Measurements from ENCODE around the gene ROBO1.

ROBO1 gene

DNA sequence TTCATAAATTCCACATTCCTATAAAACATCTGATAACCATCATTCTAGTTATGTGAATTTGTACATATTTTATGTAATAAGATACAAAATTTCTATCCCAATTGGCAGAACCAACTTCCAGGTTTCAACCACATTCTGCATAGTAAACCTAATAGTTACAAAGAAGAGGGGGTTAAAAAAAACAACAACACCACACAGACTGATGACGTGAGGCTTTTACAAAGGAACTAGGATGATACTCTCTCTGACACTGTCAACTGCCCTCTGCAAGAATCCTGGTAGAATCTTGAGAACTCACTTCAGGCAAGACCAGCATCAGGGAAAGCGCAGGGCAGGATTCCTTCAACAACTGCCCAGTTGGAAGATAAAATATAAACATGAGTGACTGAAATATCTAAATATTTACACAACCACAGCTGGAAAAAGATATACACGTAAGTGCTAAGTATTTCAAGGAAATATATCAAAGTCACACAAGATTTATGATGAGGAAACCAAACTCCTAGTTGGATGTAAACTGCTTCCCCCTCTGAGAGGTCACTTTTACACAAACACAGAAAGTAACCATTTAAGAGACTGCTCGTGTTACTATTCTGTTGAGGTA is 816.4 kb downstream of the ROBO1 start:
- ChIA-PET CTCF (no interaction called here), POLR2A (ENCODE audit: low non-redundant PET) (no interaction called here)
- H3K27ac ChIP-seq, result no peak overlapping the region
- TF ChIP-seq, protein P1, sequence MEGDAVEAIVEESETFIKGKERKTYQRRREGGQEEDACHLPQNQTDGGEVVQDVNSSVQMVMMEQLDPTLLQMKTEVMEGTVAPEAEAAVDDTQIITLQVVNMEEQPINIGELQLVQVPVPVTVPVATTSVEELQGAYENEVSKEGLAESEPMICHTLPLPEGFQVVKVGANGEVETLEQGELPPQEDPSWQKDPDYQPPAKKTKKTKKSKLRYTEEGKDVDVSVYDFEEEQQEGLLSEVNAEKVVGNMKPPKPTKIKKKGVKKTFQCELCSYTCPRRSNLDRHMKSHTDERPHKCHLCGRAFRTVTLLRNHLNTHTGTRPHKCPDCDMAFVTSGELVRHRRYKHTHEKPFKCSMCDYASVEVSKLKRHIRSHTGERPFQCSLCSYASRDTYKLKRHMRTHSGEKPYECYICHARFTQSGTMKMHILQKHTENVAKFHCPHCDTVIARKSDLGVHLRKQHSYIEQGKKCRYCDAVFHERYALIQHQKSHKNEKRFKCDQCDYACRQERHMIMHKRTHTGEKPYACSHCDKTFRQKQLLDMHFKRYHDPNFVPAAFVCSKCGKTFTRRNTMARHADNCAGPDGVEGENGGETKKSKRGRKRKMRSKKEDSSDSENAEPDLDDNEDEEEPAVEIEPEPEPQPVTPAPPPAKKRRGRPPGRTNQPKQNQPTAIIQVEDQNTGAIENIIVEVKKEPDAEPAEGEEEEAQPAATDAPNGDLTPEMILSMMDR (conservative IDR thresholded peaks at IDR 0.05; ENCODE audit: low read depth), result no peak
- no peak for DNase-seq (ENCODE audit: low spot score)

DNA sequence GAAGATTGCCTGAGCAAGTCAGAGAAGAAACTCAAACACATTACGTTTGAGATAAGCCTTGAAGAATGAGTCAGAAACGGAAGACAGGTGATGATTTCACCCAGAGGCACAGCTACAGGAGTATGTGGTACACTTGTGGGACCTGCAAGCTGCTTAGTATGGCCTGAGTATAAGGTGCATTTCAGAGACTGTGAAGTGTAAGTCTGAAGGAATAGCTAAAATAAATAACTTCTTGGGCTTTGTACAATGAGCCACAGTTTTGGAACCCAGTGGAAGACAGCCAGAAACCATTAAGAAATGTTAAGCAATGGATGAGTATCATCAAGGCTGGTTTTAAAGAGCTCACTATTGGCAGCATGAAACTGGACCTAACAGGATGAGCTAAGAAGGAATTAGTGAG is 826.2 kb downstream of the ROBO1 start:
- peak; percentile 13 for DNase-seq (ENCODE audit: low spot score)
- H3K27ac ChIP-seq, result no peak overlapping the region
- POLR2A ChIA-PET (ENCODE audit: low non-redundant PET), result no interaction called here
- TF ChIP-seq, protein P1 (conservative IDR thresholded peaks at IDR 0.05; ENCODE audit: low read depth), result no peak
- CTCF ChIA-PET, result no interaction called here

DNA sequence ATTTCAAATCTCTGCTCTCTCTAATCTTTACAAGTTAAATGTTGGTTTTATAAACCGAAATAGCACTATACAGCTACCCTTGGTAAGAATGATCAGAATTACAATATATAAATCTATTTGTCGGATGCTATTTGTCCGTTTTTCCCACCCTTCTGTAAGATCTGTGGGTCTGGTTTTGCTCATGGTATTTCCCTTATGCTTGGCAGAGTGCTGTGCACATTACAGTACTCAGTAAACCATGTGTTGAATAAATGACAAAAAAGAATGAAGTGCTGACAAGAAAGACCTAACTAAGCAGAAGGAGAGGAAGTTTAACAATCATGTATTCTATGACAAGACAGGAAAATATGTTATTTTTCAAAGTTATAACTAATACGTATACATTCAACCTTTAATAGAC is 827.2 kb downstream of the ROBO1 start:
- TF ChIP-seq, protein P1 (conservative IDR thresholded peaks at IDR 0.05; ENCODE audit: low read depth), result no peak
- DNase-seq (ENCODE audit: low spot score), result no peak
- CTCF ChIA-PET, result no interaction called here
- no peak overlapping the region for H3K27ac ChIP-seq
- POLR2A ChIA-PET (ENCODE audit: low non-redundant PET), result no interaction called here

DNA sequence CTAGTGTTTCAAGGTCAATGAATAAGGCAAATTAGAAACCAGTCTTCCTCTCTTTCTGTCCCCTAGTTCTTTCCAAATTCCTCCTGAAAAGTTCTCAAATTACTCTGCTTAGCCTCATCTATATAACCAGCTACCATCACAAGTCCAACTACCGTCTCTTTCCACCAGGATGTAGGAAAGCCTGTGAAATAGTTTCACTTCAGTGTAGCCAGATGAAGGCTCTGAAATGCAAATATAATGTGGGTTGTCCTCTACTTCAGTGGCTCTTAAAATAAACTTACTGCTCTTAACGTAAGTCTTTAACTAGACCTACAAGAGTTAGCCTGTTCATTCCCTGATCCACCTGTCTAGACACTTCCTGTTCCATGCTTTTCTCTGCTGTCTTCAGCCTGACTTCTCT is 827.7 kb downstream of the ROBO1 start:
- CTCF ChIA-PET, result no interaction called here
- DNase-seq (ENCODE audit: low spot score), result no peak
- TF ChIP-seq, protein P1 (conservative IDR thresholded peaks at IDR 0.05; ENCODE audit: low read depth), result no peak
- no peak overlapping the region for H3K27ac ChIP-seq
- POLR2A ChIA-PET (ENCODE audit: low non-redundant PET), result no interaction called here

DNA sequence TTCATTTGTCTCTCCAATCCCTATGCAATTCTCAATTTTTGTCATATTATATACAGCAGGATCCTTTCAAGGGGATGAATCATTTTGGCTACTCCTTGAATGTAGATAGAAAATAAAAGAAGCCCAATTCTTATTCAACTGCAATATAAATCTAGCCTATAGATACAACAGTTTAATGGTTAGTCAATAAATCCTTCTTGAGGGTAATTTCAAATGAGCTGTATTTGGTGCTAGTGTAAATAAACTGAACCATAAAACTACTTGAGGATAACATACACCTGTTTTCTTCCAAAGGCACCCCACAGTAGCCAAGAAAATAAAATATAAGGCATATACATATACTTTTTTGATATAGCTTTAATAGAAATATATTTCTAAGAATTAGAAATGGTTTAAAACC is 830.3 kb downstream of the ROBO1 start:
- CTCF ChIA-PET, result no interaction called here
- TF ChIP-seq, protein P1 (conservative IDR thresholded peaks at IDR 0.05; ENCODE audit: low read depth), result no peak
- no peak overlapping the region for H3K27ac ChIP-seq

DNA sequence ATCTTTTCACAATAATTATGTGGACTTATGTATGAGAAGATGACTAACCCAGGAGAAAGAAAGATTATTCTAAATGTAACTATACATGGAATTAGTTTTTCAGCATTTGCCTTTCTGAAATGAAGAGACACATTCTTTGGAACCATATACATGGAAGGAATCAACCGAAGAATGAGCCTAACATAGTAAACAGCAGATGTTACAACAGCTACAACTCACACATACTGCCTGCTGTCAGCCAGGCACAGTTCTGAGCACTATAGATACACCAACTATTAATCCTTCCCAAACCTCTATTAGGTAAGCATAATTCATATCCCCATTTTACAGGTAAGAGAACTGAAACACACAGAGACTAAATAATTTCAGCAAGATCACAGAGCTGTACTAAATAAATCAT is 840.0 kb downstream of the ROBO1 start:
- H3K27ac ChIP-seq, result no peak overlapping the region
- ChIA-PET CTCF (no interaction called here), POLR2A (ENCODE audit: low non-redundant PET) (no interaction called here)
- DNase-seq (ENCODE audit: low spot score), result no peak
- TF ChIP-seq, protein P1 (conservative IDR thresholded peaks at IDR 0.05; ENCODE audit: low read depth), result no peak

More for the DNA sequence above, 830.3 kb downstream of the ROBO1 start:
- DNase-seq (ENCODE audit: low spot score), result no peak
- POLR2A ChIA-PET (ENCODE audit: low non-redundant PET), result no interaction called here

All from RWPE1 (cell line).